HEK293 (cell line): ENCODE results near the gene MBNL2.

Experiments used
- CTCF ChIA-PET: fragments of 350-600 bp; formaldehyde crosslinking; extraction: SDS; loops from one replicate; lab custom pipeline; 2021; ENCODE audit warnings: antibody characterized with exemption; lab: Yijun Ruan, JAX
- POLR2A ChIA-PET: fragments of 300-600 bp; formaldehyde crosslinking; extraction: SDS; loops from one replicate; lab custom pipeline; 2020; ENCODE audit warnings: antibody characterized with exemption, inconsistent platforms; lab: Yijun Ruan, JAX
- H3K27ac ChIP-seq: fragments of 200-500 bp; sonication (Bioruptor generic); 2 replicates; pipeline ENCODE4 v1.5.1; 2014; ENCODE audit warnings: low read depth, low read length, control low read depth, inconsistent platforms; ENCODE audit errors: extremely low read depth
- H3K36me3 ChIP-seq, 2 experiments: fragments of 200-500 bp in 1 of 2; sonication (Bioruptor generic) in 1 of 2; 1 replicate in 1 of 2; 2 replicates in 1 of 2; pipeline ENCODE4 v1.5.1; 2014 to 2017; ENCODE audit warnings: inconsistent platforms in 2 of 2, low read length in 2 of 2; ENCODE audit not compliant: control insufficient read depth in 2 of 2, insufficient read depth in 1 of 2
- H3K4me1 ChIP-seq: fragments of 200-500 bp; sonication (Bioruptor generic); 2 replicates; pipeline ENCODE4 v1.5.1; 2014; ENCODE audit warnings: mild to moderate bottlenecking, low read length, inconsistent platforms; ENCODE audit not compliant: control insufficient read depth, insufficient read depth
- H3K4me3 ChIP-seq: 2 replicates; pipeline ENCODE4 v1.5.1; 2011; ENCODE audit warnings: low read depth, mild to moderate bottlenecking, control low read depth, low read length, moderate library complexity
- H3K9me3 ChIP-seq: fragments of 200-500 bp; sonication (Bioruptor generic); 2 replicates; pipeline ENCODE4 v1.5.1; 2014; ENCODE audit warnings: low read depth, low read length, inconsistent platforms; ENCODE audit not compliant: control insufficient read depth, insufficient read depth
- FEZF1 ChIP-seq: fragments of 450-650 bp; formaldehyde crosslinking; IDR thresholded peaks from 2 replicates; pipeline ENCODE4 v1.5.1; 2016; ENCODE audit warnings: missing biosample characterization, missing genetic modification characterization
- KLF10 ChIP-seq: fragments of 450-650 bp; IDR thresholded peaks from 2 replicates; pipeline ENCODE4 v1.5.1; 2018; ENCODE audit warnings: missing biosample characterization, mild to moderate bottlenecking, missing genetic modification characterization
- PBX3 ChIP-seq: sonication (generic); formaldehyde crosslinking; IDR thresholded peaks from 2 replicates; pipeline ENCODE4 v1.8.1; 2022; ENCODE audit warnings: mild to moderate bottlenecking, moderate library complexity, missing genetic modification reagents
- RBAK ChIP-seq: fragments of 450-650 bp; formaldehyde crosslinking; IDR thresholded peaks from 2 replicates; pipeline ENCODE4 v1.5.1; 2016; ENCODE audit warnings: missing biosample characterization, missing genetic modification characterization
- SCRT1 ChIP-seq: fragments of 450-650 bp; formaldehyde crosslinking; IDR thresholded peaks from 2 replicates; pipeline ENCODE4 v1.5.1; 2016; ENCODE audit warnings: missing biosample characterization, missing genetic modification characterization, borderline replicate concordance
- SCRT2 ChIP-seq: fragments of 450-650 bp; formaldehyde crosslinking; IDR thresholded peaks from 2 replicates; pipeline ENCODE4 v1.5.1; 2016; ENCODE audit warnings: missing biosample characterization, missing genetic modification characterization
- TCF7L2 ChIP-seq: IDR thresholded peaks from 2 replicates; pipeline ENCODE4 v1.6.1; 2011; ENCODE audit warnings: low read depth, mild to moderate bottlenecking, inconsistent platforms, low read length, moderate library complexity, borderline replicate concordance
- ZBTB48 ChIP-seq: fragments of 450-650 bp; formaldehyde crosslinking; IDR thresholded peaks from 2 replicates; pipeline ENCODE4 v1.5.1; 2016; ENCODE audit warnings: missing biosample characterization, missing genetic modification characterization
- ZNF132 ChIP-seq: fragments of 450-650 bp; formaldehyde crosslinking; IDR thresholded peaks from 2 replicates; pipeline ENCODE4 v1.5.1; 2017; ENCODE audit warnings: missing biosample characterization, missing genetic modification characterization, borderline replicate concordance
- ZNF138 ChIP-seq: fragments of 450-650 bp; formaldehyde crosslinking; IDR thresholded peaks from 2 replicates; pipeline ENCODE4 v1.5.1; 2016; ENCODE audit warnings: missing biosample characterization, missing genetic modification characterization, borderline replicate concordance
- ZNF19 ChIP-seq: fragments of 450-650 bp; formaldehyde crosslinking; IDR thresholded peaks from 2 replicates; pipeline ENCODE4; 2016; ENCODE audit warnings: missing biosample characterization, missing genetic modification characterization, low read depth
- ZNF223 ChIP-seq: fragments of 450-650 bp; formaldehyde crosslinking; IDR thresholded peaks from 2 replicates; pipeline ENCODE4 v1.5.1; 2016; ENCODE audit warnings: missing biosample characterization, missing genetic modification characterization
- ZNF423 ChIP-seq: fragments of 450-650 bp; formaldehyde crosslinking; IDR thresholded peaks from 2 replicates; pipeline ENCODE4 v1.5.1; 2016; ENCODE audit warnings: missing biosample characterization, missing genetic modification characterization
- ZNF548 ChIP-seq: fragments of 450-650 bp; formaldehyde crosslinking; IDR thresholded peaks from 2 replicates; pipeline ENCODE4 v1.5.1; 2016; ENCODE audit warnings: missing biosample characterization, missing genetic modification characterization
- ZNF571 ChIP-seq: fragments of 450-650 bp; formaldehyde crosslinking; IDR thresholded peaks from 2 replicates; pipeline ENCODE4 v1.5.0; 2017; ENCODE audit warnings: missing biosample characterization, missing genetic modification characterization
- ZNF585B ChIP-seq: fragments of 450-650 bp; formaldehyde crosslinking; IDR thresholded peaks from 2 replicates; pipeline ENCODE4 v1.5.1; 2016; ENCODE audit warnings: missing biosample characterization, missing genetic modification characterization
- ZNF600 ChIP-seq: fragments of 450-650 bp; formaldehyde crosslinking; IDR thresholded peaks from 2 replicates; pipeline ENCODE4 v1.5.1; 2016; ENCODE audit warnings: missing biosample characterization, missing genetic modification characterization
- ZNF623 ChIP-seq: fragments of 450-650 bp; formaldehyde crosslinking; IDR thresholded peaks from 2 replicates; pipeline ENCODE4 v1.5.1; 2016; ENCODE audit warnings: missing biosample characterization, missing genetic modification characterization
- ZNF626 ChIP-seq: fragments of 450-650 bp; sonication (Bioruptor Pico); formaldehyde crosslinking; IDR thresholded peaks from 2 replicates; pipeline ENCODE4 v1.5.1; 2018; ENCODE audit warnings: missing biosample characterization, missing genetic modification characterization, inconsistent platforms
- ZNF629 ChIP-seq: fragments of 450-650 bp; formaldehyde crosslinking; IDR thresholded peaks from 2 replicates; pipeline ENCODE4 v1.5.1; 2017; ENCODE audit warnings: missing biosample characterization, missing genetic modification characterization
- ZNF664 ChIP-seq: fragments of 450-650 bp; formaldehyde crosslinking; IDR thresholded peaks from 2 replicates; pipeline ENCODE4 v1.5.1; 2016; ENCODE audit warnings: missing biosample characterization, missing genetic modification characterization
- TF ChIP-seq, protein P1 (sequence below): fragments of 450-650 bp; formaldehyde crosslinking; IDR thresholded peaks from 2 replicates; pipeline ENCODE4 v1.5.1; 2016; ENCODE audit warnings: missing biosample characterization, missing genetic modification characterization
- TF ChIP-seq, protein P2 (sequence below): fragments of 450-650 bp; formaldehyde crosslinking; IDR thresholded peaks from 2 replicates; pipeline ENCODE4 v1.5.1; 2016; ENCODE audit warnings: missing biosample characterization, missing genetic modification characterization

MBNL2 gene

GRCh38 chr13:97284558-97284957 is 62.4 kb downstream of the MBNL2 start:
- CTCF ChIA-PET = no interaction called here
- H3K4me3 ChIP-seq = no peak overlapping the region
- no peaks in the 10 kb centered on the region for H3K36me3 ChIP-seq
- no peak overlapping the region for H3K27ac ChIP-seq
- TF ChIP-seq ZNF629 (tag by site-specific recombination) (no peak), ZNF548 (no peak), ZNF138 (tag by site-specific recombination) (no peak), PBX3 (CRISPR knock-in tag) (no peak), ZNF132 (tag by site-specific recombination) (no peak), ZBTB48 (no peak)
- POLR2A ChIA-PET = no interaction called here
- H3K4me1 ChIP-seq = peaks cover 10% of the 10 kb centered on the region
- no peaks in the 10 kb centered on the region for H3K9me3 ChIP-seq

GRCh38 chr13:97285221-97285955 is 63.3 kb downstream of the MBNL2 start:
- CTCF ChIA-PET = no interaction called here
- no peak overlapping the region for H3K4me3 ChIP-seq
- H3K27ac ChIP-seq = no peak overlapping the region
- peaks cover 3% of the 10 kb centered on the region; the same call in 1 of the 2 replicates for H3K4me1 ChIP-seq
- TF ChIP-seq SCRT1 (tag by site-specific recombination) (no peak), KLF10 (tag by site-specific recombination) (no peak), ZNF19 (tag by site-specific recombination) (no peak), ZNF626 (tag by site-specific recombination) (no peak)
- TF ChIP-seq, protein P1, sequence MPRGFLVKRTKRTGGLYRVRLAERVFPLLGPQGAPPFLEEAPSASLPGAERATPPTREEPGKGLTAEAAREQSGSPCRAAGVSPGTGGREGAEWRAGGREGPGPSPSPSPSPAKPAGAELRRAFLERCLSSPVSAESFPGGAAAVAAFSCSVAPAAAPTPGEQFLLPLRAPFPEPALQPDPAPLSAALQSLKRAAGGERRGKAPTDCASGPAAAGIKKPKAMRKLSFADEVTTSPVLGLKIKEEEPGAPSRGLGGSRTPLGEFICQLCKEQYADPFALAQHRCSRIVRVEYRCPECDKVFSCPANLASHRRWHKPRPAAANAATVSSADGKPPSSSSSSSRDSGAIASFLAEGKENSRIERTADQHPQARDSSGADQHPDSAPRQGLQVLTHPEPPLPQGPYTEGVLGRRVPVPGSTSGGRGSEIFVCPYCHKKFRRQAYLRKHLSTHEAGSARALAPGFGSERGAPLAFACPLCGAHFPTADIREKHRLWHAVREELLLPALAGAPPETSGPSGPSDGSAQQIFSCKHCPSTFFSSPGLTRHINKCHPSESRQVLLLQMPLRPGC (tag by site-specific recombination) = no peak
- TF ChIP-seq, all 188 proteins: peak for 0
- Histone ChIP-seq H3K36me3 (no peaks in the 10 kb centered on the region), H3K9me3 (no peaks in the 10 kb centered on the region)
- POLR2A ChIA-PET = no interaction called here

GRCh38 chr13:97286317-97287046 is 64.3 kb downstream of the MBNL2 start:
- no peaks in the 10 kb centered on the region for H3K9me3 ChIP-seq
- no peak overlapping the region for H3K4me3 ChIP-seq
- no peaks in the 10 kb centered on the region for H3K4me1 ChIP-seq
- POLR2A ChIA-PET = no interaction called here
- H3K27ac ChIP-seq = no peak overlapping the region
- H3K36me3 ChIP-seq = no peaks in the 10 kb centered on the region
- CTCF ChIA-PET = no interaction called here
- TF ChIP-seq SCRT2 (tag by site-specific recombination) = peak; percentile 81
- no peak for TF ChIP-seq ZNF664 (tag by site-specific recombination)
- 0 out of 2 replicates have a peak, but pooled peaks have one; percentile 16 for TF ChIP-seq SCRT1 (tag by site-specific recombination)
- TF ChIP-seq ZNF600 (tag by site-specific recombination) = no peak

DNA sequence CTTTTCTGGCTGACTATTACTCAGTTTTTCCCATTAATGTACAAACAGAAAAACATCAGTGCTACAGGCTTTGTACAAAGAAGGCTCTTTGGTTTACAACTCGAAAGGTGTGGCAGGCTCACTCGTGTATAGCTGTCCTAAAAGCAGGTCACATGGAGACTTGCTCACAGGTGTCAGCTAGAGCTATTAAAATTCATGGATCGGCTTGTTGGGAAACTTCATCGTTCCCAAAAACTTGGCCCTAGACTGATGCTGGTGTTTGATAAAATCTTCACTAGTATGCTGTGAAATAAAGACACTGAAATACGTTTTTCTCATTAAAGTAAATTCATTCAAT is 64.9 kb downstream of the MBNL2 start:
- H3K9me3 ChIP-seq = no peaks in the 10 kb centered on the region
- ChIA-PET POLR2A (no interaction called here), CTCF (no interaction called here)
- H3K4me1 ChIP-seq = no peaks in the 10 kb centered on the region
- H3K36me3 ChIP-seq = no peaks in the 10 kb centered on the region
- no peak overlapping the region for H3K27ac ChIP-seq
- H3K4me3 ChIP-seq = no peak overlapping the region
- TF ChIP-seq ZNF623 (tag by site-specific recombination) (no peak), ZNF423 (tag by site-specific recombination) (no peak), ZNF223 (tag by site-specific recombination) (no peak), ZNF571 (tag by site-specific recombination) (no peak), ZNF585B (tag by site-specific recombination) (no peak), FEZF1 (tag by site-specific recombination) (no peak), RBAK (no peak), TCF7L2 (no peak)
- TF ChIP-seq, protein P2, sequence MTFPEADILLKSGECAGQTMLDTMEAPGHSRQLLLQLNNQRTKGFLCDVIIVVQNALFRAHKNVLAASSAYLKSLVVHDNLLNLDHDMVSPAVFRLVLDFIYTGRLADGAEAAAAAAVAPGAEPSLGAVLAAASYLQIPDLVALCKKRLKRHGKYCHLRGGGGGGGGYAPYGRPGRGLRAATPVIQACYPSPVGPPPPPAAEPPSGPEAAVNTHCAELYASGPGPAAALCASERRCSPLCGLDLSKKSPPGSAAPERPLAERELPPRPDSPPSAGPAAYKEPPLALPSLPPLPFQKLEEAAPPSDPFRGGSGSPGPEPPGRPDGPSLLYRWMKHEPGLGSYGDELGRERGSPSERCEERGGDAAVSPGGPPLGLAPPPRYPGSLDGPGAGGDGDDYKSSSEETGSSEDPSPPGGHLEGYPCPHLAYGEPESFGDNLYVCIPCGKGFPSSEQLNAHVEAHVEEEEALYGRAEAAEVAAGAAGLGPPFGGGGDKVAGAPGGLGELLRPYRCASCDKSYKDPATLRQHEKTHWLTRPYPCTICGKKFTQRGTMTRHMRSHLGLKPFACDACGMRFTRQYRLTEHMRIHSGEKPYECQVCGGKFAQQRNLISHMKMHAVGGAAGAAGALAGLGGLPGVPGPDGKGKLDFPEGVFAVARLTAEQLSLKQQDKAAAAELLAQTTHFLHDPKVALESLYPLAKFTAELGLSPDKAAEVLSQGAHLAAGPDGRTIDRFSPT (tag by site-specific recombination) = no peak
